ENCODE measurements around the gene SSC4D.
"Not testable (repeated sequence)": the region's sequence is repeated elsewhere in the genome, so short reads cannot be mapped to it uniquely, and the experiment has no call there.

SSC4D gene

GRCh38 chr7:76390092-76390491 lies 19.4 kb downstream of the SSC4D start:
- TF ChIP-seq CTCF (IDR thresholded peaks at IDR 0.05; ENCODE audit: low read depth, low read length, poor library complexity, severe bottlenecking) = no peak
- no peak for TF ChIP-seq EZH2phosphoT487 (IDR thresholded peaks at IDR 0.05; ENCODE audit: borderline replicate concordance, low read length)
- Histone ChIP-seq H3K27ac (ENCODE audit: low read depth, low read length) (no peak overlapping the region), H3K4me3 (ENCODE audit: low read length) (no peak overlapping the region), H3K36me3 (ENCODE audit: control insufficient read depth, low read length) (no peaks in the 10 kb centered on the region), H3K79me2 (ENCODE audit: control insufficient read depth, low read length) (no peaks in the 10 kb centered on the region), H3K27me3 (ENCODE audit: control insufficient read depth, low read length) (no peaks in the 10 kb centered on the region; the same call in 1 of the 2 replicates), H3K9me3 (ENCODE audit: control insufficient read depth, insufficient read depth, low read length) (no peaks in the 10 kb centered on the region), H3F3A (ENCODE audit: control insufficient read depth, insufficient read depth) (no peaks in the 10 kb centered on the region), H3K4me2 (ENCODE audit: low read length) (no peak overlapping the region), H3K9me2 (replicated peaks; ENCODE audit: control insufficient read depth, low read length) (no peaks in the 10 kb centered on the region), H4K20me1 (ENCODE audit: control insufficient read depth, insufficient read depth, low read depth, low read length) (no peaks in the 10 kb centered on the region), H3K4me1 (ENCODE audit: control insufficient read depth, low read length) (peaks cover 23% of the 10 kb centered on the region)

GRCh38 chr7:76387789-76388188 lies 21.7 kb downstream of the SSC4D start:
- not testable (repeated sequence) for H3K79me2 ChIP-seq (ENCODE audit: control insufficient read depth, low read length); H4K20me1 ChIP-seq (ENCODE audit: control insufficient read depth, insufficient read depth, low read depth, low read length); H3K9me3 ChIP-seq (ENCODE audit: control insufficient read depth, insufficient read depth, low read length); H3K4me3 ChIP-seq (ENCODE audit: low read length); H3F3A ChIP-seq (ENCODE audit: control insufficient read depth, insufficient read depth); H3K27ac ChIP-seq (ENCODE audit: low read depth, low read length); H3K4me2 ChIP-seq (ENCODE audit: low read length); H3K36me3 ChIP-seq (ENCODE audit: control insufficient read depth, low read length); H3K27me3 ChIP-seq (ENCODE audit: control insufficient read depth, low read length); H3K9me2 ChIP-seq (replicated peaks; ENCODE audit: control insufficient read depth, low read length)
- H3K4me1 ChIP-seq (ENCODE audit: control insufficient read depth, low read length) = peaks cover 12% of the 10 kb centered on the region

- Histone ChIP-seq H3K27me3 (ENCODE audit: control insufficient read depth, low read length) (no peaks in the 10 kb centered on the region; the same call in 1 of the 2 replicates), H3K4me3 (ENCODE audit: low read length) (no peak overlapping the region), H3K4me1 (ENCODE audit: control insufficient read depth, low read length) (peaks cover 5% of the 10 kb centered on the region; the same call in 1 of the 2 replicates), H3K4me2 (ENCODE audit: low read length) (no peak overlapping the region), H3F3A (ENCODE audit: control insufficient read depth, insufficient read depth) (0 out of 2 replicates have a peak, but pooled peaks cover 4% of the 10 kb centered on the region), H3K9me3 (ENCODE audit: control insufficient read depth, insufficient read depth, low read length) (no peaks in the 10 kb centered on the region), H3K36me3 (ENCODE audit: control insufficient read depth, low read length) (no peaks in the 10 kb centered on the region), H3K9me2 (replicated peaks; ENCODE audit: control insufficient read depth, low read length) (no peaks in the 10 kb centered on the region), H3K27ac (ENCODE audit: low read depth, low read length) (no peak overlapping the region), H3K79me2 (ENCODE audit: control insufficient read depth, low read length) (no peaks in the 10 kb centered on the region), H4K20me1 (ENCODE audit: control insufficient read depth, insufficient read depth, low read depth, low read length) (no peaks in the 10 kb centered on the region)
- no peak for TF ChIP-seq EZH2phosphoT487 (IDR thresholded peaks at IDR 0.05; ENCODE audit: borderline replicate concordance, low read length)
- no peak for TF ChIP-seq CTCF (IDR thresholded peaks at IDR 0.05; ENCODE audit: low read depth, low read length, poor library complexity, severe bottlenecking)
These were observed 22.7 kb downstream of the SSC4D start for GRCh38 chr7:76386691-76387260.

GRCh38 chr7:76383089-76383944 lies 26.2 kb downstream of the SSC4D start:
- H3K79me2 ChIP-seq (ENCODE audit: control insufficient read depth, low read length) = no peaks in the 10 kb centered on the region
- peaks cover 7% of the 10 kb centered on the region; the same call in 1 of the 2 replicates for H3F3A ChIP-seq (ENCODE audit: control insufficient read depth, insufficient read depth)
- H4K20me1 ChIP-seq (ENCODE audit: control insufficient read depth, insufficient read depth, low read depth, low read length) = no peaks in the 10 kb centered on the region
- no peaks in the 10 kb centered on the region for H3K9me3 ChIP-seq (ENCODE audit: control insufficient read depth, insufficient read depth, low read length)
- TF ChIP-seq CTCF (IDR thresholded peaks at IDR 0.05; ENCODE audit: low read depth, low read length, poor library complexity, severe bottlenecking) (no peak), EZH2phosphoT487 (IDR thresholded peaks at IDR 0.05; ENCODE audit: borderline replicate concordance, low read length) (no peak)
- no peak overlapping the region for H3K27ac ChIP-seq (ENCODE audit: low read depth, low read length)
- H3K9me2 ChIP-seq (replicated peaks; ENCODE audit: control insufficient read depth, low read length) = no peaks in the 10 kb centered on the region
- H3K36me3 ChIP-seq (ENCODE audit: control insufficient read depth, low read length) = no peaks in the 10 kb centered on the region
- H3K4me1 ChIP-seq (ENCODE audit: control insufficient read depth, low read length) = peaks cover 14% of the 10 kb centered on the region
- H3K4me3 ChIP-seq (ENCODE audit: low read length) = no peak overlapping the region
- peaks cover 5% of the 10 kb centered on the region; the same call in 1 of the 2 replicates for H3K27me3 ChIP-seq (ENCODE audit: control insufficient read depth, low read length)
- H3K4me2 ChIP-seq (ENCODE audit: low read length) = no peak overlapping the region

Data from DOHH2 (cell line).